GM23338 (cell line): Measurements from ENCODE around the gene AAR2. TPM values are rescaled to one million over a fixed set of nuclear protein-coding genes. Genes with fewer than 3 reads are reported as not detected.

Experiments
- ATAC-seq: fragments of 200-7000 bp; cut with Tn5 transposase; 3 replicates; pipeline ENCODE4 v1.9.1; 2020
- DNase-seq: peaks from one replicate; pipeline ENCODE4 v3.0.0-alpha.2; 2015; ENCODE audit warnings: low spot score
- H2AFZ ChIP-seq: fragments of 200-600 bp; sonication (generic); 2 replicates; pipeline ENCODE4 v1.8.0; 2016; ENCODE audit warnings: antibody characterized with exemption, mild to moderate bottlenecking, moderate library complexity
- H3F3A ChIP-seq: fragments of 200-600 bp; sonication (generic); replicated peaks from 2 replicates; pipeline ENCODE4 v1.8.0; 2017; ENCODE audit warnings: antibody characterized with exemption, mixed run types, low read depth
- H3K27ac ChIP-seq: fragments of 200-600 bp; sonication (generic); 2 replicates; pipeline ENCODE4 v1.6.1; 2016; ENCODE audit warnings: low read depth
- H3K27me3 ChIP-seq: fragments of 200-600 bp; sonication (generic); 2 replicates; pipeline ENCODE4 v1.8.0; 2016; ENCODE audit warnings: mild to moderate bottlenecking, mixed run types, moderate library complexity; ENCODE audit not compliant: insufficient read depth
- H3K36me3 ChIP-seq: fragments of 200-600 bp; sonication (generic); 2 replicates; pipeline ENCODE4 v1.8.0; 2016; ENCODE audit warnings: mild to moderate bottlenecking; ENCODE audit not compliant: insufficient read depth
- H3K4me1 ChIP-seq: fragments of 200-600 bp; sonication (generic); 2 replicates; pipeline ENCODE4 v1.8.0; 2016; ENCODE audit warnings: mild to moderate bottlenecking, moderate library complexity; ENCODE audit not compliant: insufficient read depth
- H3K4me2 ChIP-seq: fragments of 200-600 bp; sonication (generic); 2 replicates; pipeline ENCODE4 v1.7.1; 2017; ENCODE audit warnings: mixed run types
- H3K4me3 ChIP-seq: fragments of 200-600 bp; sonication (generic); 2 replicates; pipeline ENCODE4 v1.6.1; 2016; ENCODE audit warnings: mixed run types
- H3K79me2 ChIP-seq: fragments of 200-600 bp; sonication (generic); replicated peaks from 2 replicates; pipeline ENCODE4 v1.8.0; 2017; ENCODE audit warnings: mild to moderate bottlenecking; ENCODE audit not compliant: insufficient read depth
- H3K9me2 ChIP-seq: fragments of 200-600 bp; sonication (generic); 2 replicates; pipeline ENCODE4 v1.8.0; 2017; ENCODE audit not compliant: insufficient read depth
- H4K20me1 ChIP-seq: fragments of 200-600 bp; sonication (generic); replicated peaks from 2 replicates; pipeline ENCODE4 v1.8.0; 2017; ENCODE audit warnings: mild to moderate bottlenecking; ENCODE audit not compliant: insufficient read depth
- H3K27ac Mint-ChIP-seq: 2 replicates; pipeline ENCODE4 v1.8.0; 2020; ENCODE audit warnings: inconsistent platforms, mild to moderate bottlenecking, moderate library complexity, mixed read lengths
- H3K27me3 Mint-ChIP-seq: 3 replicates; pipeline ENCODE4 v1.8.0; 2022; ENCODE audit warnings: low read depth, mild to moderate bottlenecking, moderate library complexity, mixed read lengths, inconsistent platforms; ENCODE audit not compliant: insufficient read depth, poor library complexity
- H3K36me3 Mint-ChIP-seq: 3 replicates; pipeline ENCODE4 v1.8.0; 2021; ENCODE audit warnings: low read depth, mild to moderate bottlenecking, inconsistent platforms, moderate library complexity, mixed read lengths
- H3K4me1 Mint-ChIP-seq: 3 replicates; pipeline ENCODE4 v1.8.0; 2020; ENCODE audit warnings: mild to moderate bottlenecking, inconsistent platforms, mixed read lengths
- H3K4me3 Mint-ChIP-seq: 3 replicates; pipeline ENCODE4 v1.8.0; 2021; ENCODE audit warnings: moderate library complexity, mild to moderate bottlenecking, inconsistent platforms, mixed read lengths
- H3K9me3 Mint-ChIP-seq: 3 replicates; pipeline ENCODE4 v1.8.0; 2020; ENCODE audit warnings: moderate library complexity, mild to moderate bottlenecking, inconsistent platforms, mixed read lengths
- CREB1 ChIP-seq: fragments of 250-450 bp; sonication (Bioruptor Pico); IDR thresholded peaks from 2 replicates; pipeline ENCODE4 v1.5.0; 2020; ENCODE audit warnings: low read depth, mild to moderate bottlenecking, moderate library complexity
- CTCF ChIP-seq, 2 experiments: fragments of 200-600 bp in 1 of 2; sonication (generic) in 1 of 2; conservative IDR thresholded peaks; 2 replicates each; pipeline versions ENCODE4 v1.5.1 to v1.6.1; 2016 to 2017; ENCODE audit warnings: antibody characterized with exemption in 2 of 2, low read depth in 2 of 2, mild to moderate bottlenecking in 2 of 2, moderate library complexity in 1 of 2
- EZH2 ChIP-seq: fragments of 200-600 bp; sonication (generic); IDR thresholded peaks from one replicate; pipeline ENCODE4 v1.8.0; 2017; ENCODE audit warnings: antibody characterized with exemption, mild to moderate bottlenecking, low read depth; ENCODE audit not compliant: unreplicated experiment
- JUNB ChIP-seq: IDR thresholded peaks from one replicate; pipeline ENCODE4 v1.6.1; 2016; ENCODE audit warnings: antibody characterized with exemption; ENCODE audit not compliant: unreplicated experiment
- NANOG ChIP-seq: IDR thresholded peaks from 2 replicates; pipeline ENCODE4 v1.6.1; 2016; ENCODE audit warnings: antibody characterized with exemption, borderline replicate concordance
- POLR2AphosphoS5 ChIP-seq: IDR thresholded peaks from 2 replicates; pipeline ENCODE4 v1.6.1; 2016; ENCODE audit warnings: antibody characterized with exemption, low read depth
- STAT1 ChIP-seq: IDR thresholded peaks from one replicate; pipeline ENCODE4 v1.6.1; 2016; ENCODE audit warnings: antibody characterized with exemption; ENCODE audit not compliant: unreplicated experiment
- ZNF114 ChIP-seq: fragments of 250-450 bp; sonication (Bioruptor Pico); IDR thresholded peaks from 2 replicates; pipeline ENCODE4 v1.5.0; 2020; ENCODE audit warnings: mild to moderate bottlenecking, moderate library complexity
- ZNF331 ChIP-seq: fragments of 250-450 bp; sonication (Bioruptor Pico); IDR thresholded peaks from 2 replicates; pipeline ENCODE4 v1.5.0; 2020; ENCODE audit warnings: low read depth, mild to moderate bottlenecking, moderate library complexity
- ZNF462 ChIP-seq: fragments of 250-450 bp; sonication (Bioruptor Pico); IDR thresholded peaks from 2 replicates; pipeline ENCODE4 v1.5.0; 2020; ENCODE audit warnings: mild to moderate bottlenecking, moderate library complexity
- polyA plus RNA-seq: library from polyadenylated mRNA; unstranded; fragments of >200 nt; fragmentation: Nextera tagmentation; extraction: Ambion mirVana; gene quantifications from 2 replicates; pipeline ENCODE4 v1.2.1, GENCODE V29; 2016
- total RNA-seq: library from RNA; depleted of rRNA; stranded (reverse); fragments of >200 nt; shearing (Covaris generic); gene quantifications from 2 replicates; pipeline ENCODE4 v1.2.3, GENCODE V29; 2014

AAR2 gene
- total and polyA plus RNA-seq, 2 experiments from 2014 or later: 15.8 to 32.6 TPM

GRCh38 chr20:36303831-36304230 is 67.6 kb downstream of the AAR2 start:
- Mint-ChIP-seq H3K36me3 (no peaks in the 10 kb centered on the region), H3K9me3 (no peaks in the 10 kb centered on the region), H3K27ac (no peak overlapping the region), H3K4me1 (peaks cover 21% of the 10 kb centered on the region), H3K4me3 (no peak overlapping the region), H3K27me3 (peaks cover 30% of the 10 kb centered on the region)
- H3K79me2 ChIP-seq: no peaks in the 10 kb centered on the region
- H2AFZ ChIP-seq: no peak overlapping the region
- ATAC-seq (no peak), DNase-seq (no peak)
- 0 out of 2 replicates have a peak, but pooled peaks cover 4% of the 10 kb centered on the region for H3F3A ChIP-seq
- no peak overlapping the region for H3K4me3 ChIP-seq
- no peaks in the 10 kb centered on the region for H3K36me3 ChIP-seq
- TF ChIP-seq EZH2: no peak
- TF ChIP-seq STAT1: no peak
- no peak for TF ChIP-seq ZNF462 (CRISPR knock-in tag)
- no peak for TF ChIP-seq ZNF331
- no peak for TF ChIP-seq CTCF (conservative IDR thresholded peaks at IDR 0.05; ENCODE audit: low read depth in 2 of 2)
- TF ChIP-seq ZNF114 (CRISPR knock-in tag): no peak
- no peak for TF ChIP-seq CREB1 (CRISPR knock-in tag)
- TF ChIP-seq JUNB: no peak
- TF ChIP-seq POLR2AphosphoS5: no peak
- TF ChIP-seq NANOG: no peak
- peaks cover 41% of the 10 kb centered on the region for H3K27me3 ChIP-seq
- H3K27ac ChIP-seq: no peak overlapping the region
- no peak overlapping the region for H3K4me2 ChIP-seq
- H4K20me1 ChIP-seq: no peaks in the 10 kb centered on the region; the same call in 1 of the 2 replicates
- H3K4me1 ChIP-seq: peaks cover 10% of the 10 kb centered on the region; the same call in 1 of the 2 replicates
- no peaks in the 10 kb centered on the region for H3K9me2 ChIP-seq
